Limb (tissue), 2 donors: ENCODE measurements around the gene ERN1.

Experiments used
- DNase-seq, 2 donors: peaks; one replicate each; pipeline ENCODE4 v3.0.0-alpha.2; 2016; ENCODE audit errors: extremely low spot score in 2 of 2

ERN1 gene

GRCh38 chr17:64084940-64085649 lies 44.8 kb downstream of the ERN1 start:
- no peak for DNase-seq

- DNase-seq: no peak
These were observed 45.6 kb downstream of the ERN1 start for GRCh38 chr17:64084086-64084939.

- DNase-seq: no peak
These were observed 46.3 kb downstream of the ERN1 start for GRCh38 chr17:64083563-64084085.

GRCh38 chr17:64083093-64083492 lies 46.9 kb downstream of the ERN1 start:
- DNase-seq: no peak

GRCh38 chr17:64081802-64082799 lies 47.8 kb downstream of the ERN1 start:
- no peak for DNase-seq

- DNase-seq: no peak
These were observed 49.7 kb downstream of the ERN1 start for GRCh38 chr17:64080174-64080618.

- no peak for DNase-seq
These were observed 52.6 kb downstream of the ERN1 start for GRCh38 chr17:64077379-64077778.

GRCh38 chr17:64075913-64076312 lies 54.0 kb downstream of the ERN1 start:
- no peak for DNase-seq

GRCh38 chr17:64074704-64075426 lies 55.1 kb downstream of the ERN1 start:
- no peak for DNase-seq

GRCh38 chr17:64073771-64074703 lies 55.9 kb downstream of the ERN1 start:
- no peak for DNase-seq

- no peak for DNase-seq
These were observed 58.8 kb downstream of the ERN1 start for GRCh38 chr17:64071111-64071510.

- no peak for DNase-seq
These were observed 59.7 kb downstream of the ERN1 start for GRCh38 chr17:64070213-64070612.

- no peak for DNase-seq
These were observed 60.8 kb downstream of the ERN1 start for GRCh38 chr17:64069143-64069542.

- DNase-seq: no peak
These were observed 62.3 kb downstream of the ERN1 start for GRCh38 chr17:64067657-64068056.

GRCh38 chr17:64066716-64067115 lies 63.2 kb downstream of the ERN1 start:
- DNase-seq: no peak

- DNase-seq: no peak
These were observed 64.8 kb downstream of the ERN1 start for GRCh38 chr17:64065161-64065560.

GRCh38 chr17:64064331-64064730 lies 65.6 kb downstream of the ERN1 start:
- no peak for DNase-seq

GRCh38 chr17:64063766-64064224 lies 66.1 kb downstream of the ERN1 start:
- DNase-seq: peak in 1 of 2 donors; percentile 67

- no peak for DNase-seq
These were observed 66.9 kb downstream of the ERN1 start for GRCh38 chr17:64063088-64063487.
